GM21515 (cell line): ENCODE results near the gene FAM131A.

Source experiments
- ATAC-seq: cut with Tn5 transposase; IDR thresholded peaks from one replicate; pipeline ENCODE4 v1.9.1; 2021; ENCODE audit not compliant: unreplicated experiment

The FAM131A gene

GRCh38 chr3:184355261-184356040 lies 18.1 kb downstream of the FAM131A start:
- no peak for ATAC-seq

GRCh38 chr3:184357248-184358123 lies 20.1 kb downstream of the FAM131A start:
- no peak for ATAC-seq

- no peak for ATAC-seq
These were observed 20.8 kb downstream of the FAM131A start for GRCh38 chr3:184358124-184358767.

DNA sequence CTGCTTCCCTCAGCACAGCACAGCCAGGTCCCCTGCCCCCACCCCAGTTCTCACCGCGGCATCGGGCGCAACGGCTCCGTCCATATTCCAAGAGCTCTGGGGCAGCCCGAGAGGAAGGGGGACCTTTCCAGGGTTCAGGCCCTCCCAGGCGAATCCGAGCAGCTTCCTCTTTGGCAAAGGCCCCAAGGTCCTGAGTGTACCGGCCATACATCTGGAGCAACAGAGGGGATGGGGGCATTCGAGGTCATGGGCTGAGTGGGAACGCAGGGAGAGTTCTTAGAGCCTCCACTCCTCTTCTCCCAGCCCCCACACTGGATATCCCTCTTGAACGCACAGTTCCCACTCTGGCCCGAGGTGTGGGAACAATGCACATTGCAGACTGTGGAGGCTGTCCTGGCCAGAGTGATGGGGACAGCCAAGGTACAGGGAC lies 21.5 kb downstream of the FAM131A start:
- no peak for ATAC-seq

DNA sequence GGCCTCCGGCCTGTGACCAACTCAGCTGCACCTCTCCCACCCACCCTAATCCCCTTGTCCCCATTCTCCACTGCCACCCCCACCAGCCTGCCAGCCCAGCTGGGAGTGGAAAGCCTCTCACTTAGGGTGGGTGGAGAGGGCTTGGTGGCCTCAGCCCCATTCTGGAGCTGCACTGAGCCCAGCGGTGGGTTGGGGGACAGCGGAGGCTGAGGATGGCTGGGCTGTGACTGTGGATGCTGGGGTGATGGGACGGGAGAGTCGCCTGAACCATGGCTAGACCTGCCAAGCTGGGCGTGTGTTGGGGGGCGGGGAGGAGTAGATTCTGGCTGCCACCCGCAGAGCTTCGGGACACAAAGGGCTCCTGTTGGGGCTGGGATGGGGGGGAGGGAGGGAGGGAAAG lies 22.2 kb downstream of the FAM131A start:
- ATAC-seq: no peak

GRCh38 chr3:184360070-184360928 lies 22.9 kb downstream of the FAM131A start:
- ATAC-seq: no peak

DNA sequence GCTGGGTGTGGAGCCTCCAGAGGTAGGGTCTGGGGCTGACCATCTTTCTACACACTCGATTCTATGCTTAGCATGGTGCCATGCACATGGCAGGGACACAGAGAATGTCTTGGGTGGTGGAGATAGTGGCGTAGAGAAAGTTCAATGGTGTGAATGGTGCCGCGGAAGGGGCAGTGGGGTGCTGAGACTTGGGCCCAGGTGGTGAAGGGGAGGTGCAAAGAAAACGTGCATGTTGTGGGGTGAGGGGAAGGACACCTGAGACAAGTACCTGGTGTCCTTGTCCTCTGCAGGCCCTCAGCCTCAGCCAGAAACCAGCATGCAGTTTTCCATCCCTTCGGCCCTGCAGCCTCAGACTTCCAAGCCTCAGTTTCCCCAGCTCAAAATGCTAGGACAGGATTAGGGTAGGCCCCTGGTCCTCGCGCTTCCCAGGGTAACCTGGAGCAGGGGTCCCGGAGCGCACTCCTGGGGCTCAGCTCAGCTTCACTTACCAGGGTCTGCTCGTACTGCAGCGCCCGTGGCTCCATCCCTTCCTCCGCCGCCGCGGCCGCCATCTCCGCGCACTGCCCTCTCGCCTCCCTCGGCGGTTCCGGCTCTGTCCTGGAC lies 23.6 kb downstream of the FAM131A start:
- peak; percentile 1 for ATAC-seq

DNA sequence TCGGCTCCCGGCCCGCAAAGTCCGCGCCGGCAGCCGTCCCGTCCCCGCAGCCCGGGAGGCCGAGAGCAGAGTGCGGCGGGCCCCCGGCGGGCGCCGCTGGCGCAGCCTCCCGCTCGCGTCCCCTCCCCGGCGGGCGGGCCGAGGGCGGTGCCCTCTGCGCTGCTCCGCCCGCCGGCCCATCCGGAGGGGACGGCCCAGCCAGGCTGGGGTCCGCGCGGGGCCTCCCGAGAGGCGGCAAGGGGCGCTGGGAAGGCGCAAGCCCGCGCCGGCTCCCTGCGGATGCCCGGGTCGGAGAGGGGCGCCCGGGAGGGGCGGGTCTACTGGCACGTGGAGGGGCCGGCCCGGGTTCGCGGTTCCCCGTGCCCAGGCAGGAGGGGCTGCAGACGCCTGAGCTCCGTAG lies 24.1 kb downstream of the FAM131A start, which contains the start of the genes CLCN2 and POLR2H:
CLCN2 (minus strand) TSS at position 74 of the 400 bp plus-strand sequence. CDS start 126 bp downstream, outside the sequence.
POLR2H (plus strand) TSS at position 179 of the 400 bp plus-strand sequence. CDS start 1,783 bp downstream, outside the sequence.
- ATAC-seq: peak; percentile 39

- ATAC-seq: peak; percentile 1
These were observed 24.7 kb downstream of the FAM131A start for GRCh38 chr3:184361932-184362667.

GRCh38 chr3:184362668-184363546 lies 25.5 kb downstream of the FAM131A start:
- ATAC-seq: peak; percentile 83

GRCh38 chr3:184366619-184367289 lies 29.4 kb downstream of the FAM131A start:
- no peak for ATAC-seq

DNA sequence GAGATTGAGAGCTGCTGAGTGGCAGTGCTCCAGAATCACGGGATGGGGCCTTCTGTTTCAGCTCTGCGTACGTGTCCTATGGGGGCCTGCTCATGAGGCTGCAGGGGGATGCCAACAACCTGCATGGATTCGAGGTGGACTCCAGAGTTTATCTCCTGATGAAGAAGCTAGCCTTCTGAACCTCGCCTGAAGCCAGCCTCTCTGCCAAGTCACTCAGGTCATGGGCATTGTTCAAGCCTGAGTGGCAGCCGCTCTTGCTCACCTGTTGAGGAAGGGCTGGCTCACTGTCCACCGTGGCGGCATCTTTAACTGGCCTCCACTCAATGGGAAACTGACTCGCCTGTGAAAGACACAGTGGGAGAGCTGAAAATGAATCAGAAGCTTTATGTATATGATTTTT lies 30.7 kb downstream of the FAM131A start:
- ATAC-seq: no peak

- ATAC-seq: no peak
These were observed 31.3 kb downstream of the FAM131A start for GRCh38 chr3:184368586-184369183.

DNA sequence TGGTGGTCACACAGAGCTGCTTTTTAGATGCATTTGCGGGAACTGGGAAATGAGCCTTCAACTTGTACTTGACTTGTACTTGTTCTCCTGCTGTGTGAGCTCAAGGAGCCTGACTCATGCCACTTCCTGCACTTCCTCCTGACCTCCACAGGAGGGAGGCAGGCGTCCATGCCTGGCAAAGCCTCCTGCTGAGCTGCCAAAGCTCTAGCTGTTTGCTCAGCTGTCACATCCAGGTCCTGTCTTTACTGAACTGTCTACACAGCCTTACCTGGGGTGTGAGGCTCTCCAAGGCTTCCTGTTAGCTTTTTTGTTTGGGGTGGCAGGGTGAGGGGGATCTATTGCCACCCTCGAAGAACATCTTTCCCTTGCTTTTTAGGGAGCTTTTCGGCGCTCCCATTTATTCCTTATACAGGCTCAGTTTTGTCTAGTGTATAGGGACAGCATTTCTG lies 34.2 kb downstream of the FAM131A start:
- peak; percentile 76 for ATAC-seq

- no peak for ATAC-seq
These were observed 35.0 kb downstream of the FAM131A start for GRCh38 chr3:184372296-184372821.

DNA sequence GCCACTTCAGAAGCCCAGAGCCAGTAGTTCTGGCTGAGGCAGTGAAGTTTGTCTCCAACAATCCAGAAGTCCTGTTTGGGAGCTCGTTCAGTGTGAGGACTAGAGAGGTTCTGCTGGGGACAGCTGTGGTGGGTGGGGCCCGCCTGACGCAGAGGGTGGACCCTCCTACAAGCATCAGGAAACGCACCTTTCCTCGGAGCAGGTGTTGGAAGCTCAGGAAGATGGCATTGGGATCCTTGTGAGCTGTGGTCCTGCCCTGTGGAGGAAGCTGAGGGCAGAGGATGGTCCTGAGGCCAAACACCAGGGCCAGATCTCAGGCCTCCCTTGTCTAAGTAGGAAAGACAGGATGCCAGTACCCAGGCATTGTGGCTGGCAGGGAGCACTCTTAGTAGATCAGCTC lies 35.5 kb downstream of the FAM131A start:
- no peak for ATAC-seq

DNA sequence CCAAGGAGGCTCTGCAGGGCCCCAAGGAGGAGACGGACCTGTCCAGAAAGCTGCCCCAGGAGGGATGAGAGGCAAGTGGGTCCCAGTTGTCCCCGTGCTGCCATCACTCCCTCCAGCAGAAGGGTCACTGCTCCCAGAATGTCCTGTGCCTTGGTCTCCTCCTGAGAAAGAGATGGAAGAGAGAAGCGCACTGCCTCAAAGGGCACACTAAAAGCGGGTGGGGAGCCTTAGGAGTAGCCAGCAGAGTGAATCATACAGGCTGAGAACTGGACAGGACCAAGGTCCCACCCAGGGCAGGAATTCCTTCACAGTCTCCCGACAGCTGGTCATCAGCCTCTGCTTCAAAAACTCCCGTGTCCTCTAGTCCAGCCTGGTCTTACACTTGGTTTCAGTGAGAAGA lies 36.0 kb downstream of the FAM131A start:
- no peak for ATAC-seq
